Activated CD4-positive, alpha-beta T cell treated with anti-CD3 and anti-CD28 coated beads, Interleukin-2, amount 10 ng/mL, durations not matched to agents 24 days and 14 days (primary cell): Measurements from ENCODE around the gene GSK3A. TPM values are rescaled to one million over a fixed set of nuclear protein-coding genes. Genes with fewer than 3 reads are reported as not detected.

Source experiments
- DNase-seq: peaks from one replicate; pipeline ENCODE4 v3.0.0; 2022
- H3K27ac Mint-ChIP-seq: one replicate; pipeline ENCODE4 v1.8.0; 2022; ENCODE audit warnings: mild to moderate bottlenecking, mixed read lengths
- H3K27me3 Mint-ChIP-seq: one replicate; pipeline ENCODE4 v1.8.0; 2022; ENCODE audit warnings: mixed read lengths
- H3K36me3 Mint-ChIP-seq: one replicate; pipeline ENCODE4 v1.8.0; 2022; ENCODE audit warnings: low read depth, mild to moderate bottlenecking, mixed read lengths
- H3K4me1 Mint-ChIP-seq: one replicate; pipeline ENCODE4 v1.8.0; 2021; ENCODE audit warnings: mixed read lengths
- H3K4me3 Mint-ChIP-seq: one replicate; pipeline ENCODE4 v1.8.0; 2022; ENCODE audit warnings: mild to moderate bottlenecking, moderate library complexity, mixed read lengths
- H3K9me3 Mint-ChIP-seq: one replicate; pipeline ENCODE4 v1.8.0; 2021; ENCODE audit warnings: mixed read lengths
- intact Hi-C: fragments of 100-400 bp; cut with micrococcal nuclease; formaldehyde crosslinking; loops from one replicate; pipeline ENCODE4 v1.15.1; 2023
- total RNA-seq: library from RNA; stranded (reverse); gene quantifications from 2 replicates; pipeline ENCODE4 v1.2.3, GENCODE V29; 2022

The GSK3A gene
- total RNA-seq, 1 donor from 2014 or later = 52.6 TPM

DNA sequence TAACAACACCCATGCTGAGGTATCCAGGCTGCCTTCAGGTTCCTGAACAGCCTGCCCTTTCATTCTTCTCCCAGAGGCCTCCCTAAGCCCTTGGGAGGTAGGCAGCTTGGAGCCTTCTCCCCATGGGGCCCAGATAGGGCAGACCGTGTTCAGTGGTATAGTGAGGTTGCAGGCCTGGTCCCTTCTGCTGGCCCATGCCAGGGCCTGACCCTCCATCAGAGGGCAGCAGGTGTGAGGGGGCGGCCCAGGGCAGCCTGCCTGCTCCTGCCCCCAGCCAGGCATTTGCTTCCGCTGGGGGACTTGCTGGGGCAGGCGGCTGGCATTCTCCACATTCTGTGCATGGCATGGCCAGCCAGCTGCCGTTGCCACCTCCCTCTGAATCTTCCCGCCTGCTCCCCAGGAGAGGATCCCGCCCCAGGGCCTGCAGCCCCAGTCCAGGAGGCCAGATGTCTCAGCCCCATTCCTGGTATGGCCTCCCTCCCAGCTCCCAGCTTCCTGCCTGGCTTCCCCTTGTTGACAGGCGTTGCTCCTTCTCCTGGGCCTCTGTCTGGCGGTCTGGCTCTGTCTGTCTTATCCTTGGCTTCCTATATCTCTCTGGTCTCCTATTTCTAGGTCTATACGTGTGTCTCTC is 35.5 kb upstream of the GSK3A start:
- peaks cover 50% of the 10 kb centered on the region for H3K4me1 Mint-ChIP-seq
- H3K27me3 Mint-ChIP-seq = no peaks in the 10 kb centered on the region

DNA sequence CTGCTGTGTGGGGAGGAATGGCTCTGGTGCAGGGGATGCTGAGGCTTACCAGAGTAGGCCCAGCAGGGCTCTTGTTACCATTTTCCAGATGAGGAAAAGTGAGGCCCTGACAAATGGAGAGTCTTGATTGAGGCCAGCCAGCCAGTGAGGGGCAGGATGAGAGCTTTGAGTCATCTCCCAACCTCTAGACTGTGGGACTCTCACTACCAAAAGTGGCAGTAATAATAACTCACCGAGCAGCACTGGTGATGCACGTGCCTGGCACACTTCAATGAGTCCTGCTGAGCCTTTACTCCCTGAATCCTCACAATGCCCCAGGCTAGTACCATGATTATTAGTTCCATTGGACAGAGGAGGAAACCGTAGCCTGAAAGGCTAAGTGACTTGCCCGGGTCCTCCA is 34.4 kb upstream of the GSK3A start:
- DNase-seq = no peak
- no peaks in the 10 kb centered on the region for H3K9me3 Mint-ChIP-seq
- H3K4me3 Mint-ChIP-seq = no peak overlapping the region
- intact Hi-C loops = no loop called here
- peak overlapping the region; percentile 76 for H3K27ac Mint-ChIP-seq
- peaks cover 42% of the 10 kb centered on the region for H3K4me1 Mint-ChIP-seq
- no peaks in the 10 kb centered on the region for H3K27me3 Mint-ChIP-seq
- H3K36me3 Mint-ChIP-seq = peaks cover 32% of the 10 kb centered on the region

More for the DNA sequence above, 35.5 kb upstream of the GSK3A start:
- Mint-ChIP-seq H3K27ac (peak overlapping the region; percentile 70), H3K9me3 (no peaks in the 10 kb centered on the region), H3K4me3 (no peak overlapping the region), H3K36me3 (peaks cover 32% of the 10 kb centered on the region)
- DNase-seq = no peak
- intact Hi-C loops = no loop called here

DNA sequence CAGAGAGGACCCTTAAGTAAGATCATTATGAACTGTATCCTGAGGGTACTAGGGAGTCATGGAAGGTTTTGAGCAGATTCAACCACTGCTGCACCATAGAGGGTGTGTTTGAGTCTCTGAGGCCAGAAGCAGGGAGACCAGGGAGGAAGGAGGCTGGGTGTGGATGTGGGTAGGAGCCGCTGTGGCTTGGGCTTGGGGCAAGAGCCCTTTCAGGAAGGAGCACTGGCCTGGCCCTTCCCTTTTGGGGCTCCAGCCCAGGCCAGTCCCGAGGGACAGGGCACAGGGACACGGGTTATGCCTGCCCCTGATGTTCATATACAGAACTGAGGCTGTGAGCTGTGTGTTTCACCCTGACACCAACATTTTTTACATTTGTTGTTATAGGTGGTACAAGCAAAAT is 33.9 kb upstream of the GSK3A start:
- DNase-seq = no peak
- H3K9me3 Mint-ChIP-seq = no peaks in the 10 kb centered on the region
- peak overlapping the region; percentile 15 for H3K4me3 Mint-ChIP-seq
- peak overlapping the region; percentile 48 for H3K27ac Mint-ChIP-seq
- peaks cover 31% of the 10 kb centered on the region for H3K36me3 Mint-ChIP-seq
- no peaks in the 10 kb centered on the region for H3K27me3 Mint-ChIP-seq
- intact Hi-C loops = no loop called here
- peaks cover 42% of the 10 kb centered on the region for H3K4me1 Mint-ChIP-seq

DNA sequence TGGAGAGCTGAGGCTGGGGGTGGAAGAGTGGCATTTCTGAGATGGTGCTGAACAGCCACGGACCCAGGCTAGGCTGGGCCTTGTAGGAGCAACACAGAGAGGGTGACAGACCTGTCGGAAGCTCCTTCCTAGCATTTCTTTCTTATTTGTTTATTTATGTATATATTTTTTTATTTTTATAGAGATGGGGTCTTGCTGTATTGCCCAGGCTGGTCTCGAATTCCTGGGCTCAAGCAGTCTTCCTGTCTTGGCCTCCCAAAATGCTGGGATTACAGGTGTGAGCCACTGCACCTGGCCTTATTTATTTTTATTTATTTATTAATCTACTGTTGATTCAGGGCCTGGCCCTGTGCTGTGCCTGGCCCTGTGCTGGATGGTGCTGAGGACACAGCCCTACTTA is 33.1 kb upstream of the GSK3A start:
- Mint-ChIP-seq H3K9me3 (no peaks in the 10 kb centered on the region), H3K4me1 (peaks cover 48% of the 10 kb centered on the region), H3K4me3 (peak overlapping the region; percentile 67), H3K27me3 (no peaks in the 10 kb centered on the region), H3K27ac (peak overlapping the region; percentile 76), H3K36me3 (peaks cover 31% of the 10 kb centered on the region)
- intact Hi-C loops = no loop called here
- no peak for DNase-seq

DNA sequence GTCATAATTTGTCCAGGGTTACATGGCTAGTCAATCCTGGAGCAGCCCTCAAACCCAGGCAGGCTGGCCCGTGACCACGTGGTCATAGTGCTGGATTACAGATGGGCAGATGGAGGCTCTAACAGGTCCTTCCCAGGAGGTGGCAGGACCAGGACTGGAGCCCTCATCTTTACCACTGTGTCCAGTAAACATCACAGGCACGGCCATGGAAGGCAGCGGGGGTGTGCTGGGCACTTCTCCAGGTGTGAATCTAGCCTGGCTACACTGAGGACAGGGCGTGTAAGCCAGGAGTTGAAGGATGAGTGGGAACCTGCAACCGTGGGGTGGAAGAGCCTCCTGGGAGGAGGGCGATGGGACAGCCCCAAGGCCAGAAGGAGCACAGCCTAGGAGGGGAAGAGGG is 32.7 kb upstream of the GSK3A start:
- Mint-ChIP-seq H3K9me3 (no peaks in the 10 kb centered on the region), H3K27me3 (no peaks in the 10 kb centered on the region), H3K27ac (peak overlapping the region; percentile 76), H3K36me3 (peaks cover 32% of the 10 kb centered on the region), H3K4me3 (peak overlapping the region; percentile 67), H3K4me1 (peaks cover 52% of the 10 kb centered on the region)
- intact Hi-C loops = no loop called here
- DNase-seq = no peak

DNA sequence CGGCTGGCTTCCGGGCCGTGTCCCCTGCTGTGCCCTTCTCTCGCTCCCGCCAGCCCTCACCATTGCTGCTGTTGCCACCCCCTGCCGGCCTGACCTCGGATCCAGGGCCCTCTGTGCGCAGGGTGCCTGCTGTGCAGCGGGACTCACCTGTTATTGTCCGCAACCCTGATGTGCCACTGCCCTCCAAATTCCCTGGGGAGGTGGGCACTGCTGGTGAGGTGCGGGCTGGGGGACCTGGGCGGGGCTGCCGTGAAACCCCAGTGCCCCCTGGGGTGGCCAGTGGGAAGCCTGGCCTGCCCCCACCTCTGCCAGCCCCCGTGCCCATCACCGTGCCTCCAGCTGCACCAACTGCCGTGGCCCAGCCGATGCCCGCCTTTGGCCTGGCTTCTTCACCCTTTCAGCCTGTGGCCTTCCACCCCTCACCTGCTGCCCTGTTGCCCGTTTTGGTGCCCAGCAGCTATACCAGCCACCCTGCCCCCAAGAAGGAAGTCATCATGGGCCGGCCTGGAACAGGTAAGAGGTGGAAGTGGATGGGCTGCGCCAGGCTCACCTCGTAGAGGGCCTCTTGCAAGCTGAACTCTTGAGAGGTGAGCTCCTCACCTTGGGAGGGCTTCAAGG is 31.8 kb upstream of the GSK3A start:
- intact Hi-C loops = no loop called here
- Mint-ChIP-seq H3K27me3 (no peaks in the 10 kb centered on the region), H3K27ac (peak overlapping the region; percentile 17), H3K4me1 (peaks cover 53% of the 10 kb centered on the region), H3K9me3 (no peaks in the 10 kb centered on the region), H3K36me3 (peaks cover 35% of the 10 kb centered on the region), H3K4me3 (no peak overlapping the region)
- DNase-seq = no peak

DNA sequence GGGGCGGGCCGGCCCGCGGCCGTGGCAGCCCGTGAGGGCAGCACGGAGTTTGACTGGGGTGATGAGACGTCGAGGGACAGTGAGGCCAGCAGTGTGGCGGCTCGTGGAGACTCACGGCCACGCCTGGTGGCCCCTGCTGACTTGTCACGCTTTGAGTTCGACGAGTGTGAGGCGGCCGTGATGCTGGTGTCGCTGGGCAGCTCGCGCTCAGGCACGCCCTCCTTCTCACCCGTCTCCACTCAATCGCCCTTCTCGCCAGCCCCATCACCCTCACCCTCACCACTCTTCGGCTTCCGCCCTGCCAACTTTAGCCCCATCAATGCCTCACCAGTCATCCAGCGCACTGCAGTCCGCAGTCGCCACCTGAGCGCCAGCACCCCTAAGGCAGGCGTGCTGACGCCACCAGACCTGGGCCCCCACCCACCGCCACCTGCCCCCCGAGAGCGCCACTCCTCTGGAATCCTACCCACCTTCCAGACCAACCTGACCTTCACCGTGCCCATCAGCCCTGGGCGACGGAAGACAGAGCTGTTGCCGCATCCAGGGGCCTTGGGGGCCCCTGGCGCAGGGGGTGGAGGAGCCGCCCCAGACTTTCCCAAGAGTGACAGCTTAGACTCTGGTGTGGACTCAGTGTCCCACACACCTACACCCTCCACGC is 31.1 kb upstream of the GSK3A start:
- Mint-ChIP-seq H3K4me1 (peaks cover 47% of the 10 kb centered on the region), H3K27ac (peak overlapping the region; percentile 17)

DNA sequence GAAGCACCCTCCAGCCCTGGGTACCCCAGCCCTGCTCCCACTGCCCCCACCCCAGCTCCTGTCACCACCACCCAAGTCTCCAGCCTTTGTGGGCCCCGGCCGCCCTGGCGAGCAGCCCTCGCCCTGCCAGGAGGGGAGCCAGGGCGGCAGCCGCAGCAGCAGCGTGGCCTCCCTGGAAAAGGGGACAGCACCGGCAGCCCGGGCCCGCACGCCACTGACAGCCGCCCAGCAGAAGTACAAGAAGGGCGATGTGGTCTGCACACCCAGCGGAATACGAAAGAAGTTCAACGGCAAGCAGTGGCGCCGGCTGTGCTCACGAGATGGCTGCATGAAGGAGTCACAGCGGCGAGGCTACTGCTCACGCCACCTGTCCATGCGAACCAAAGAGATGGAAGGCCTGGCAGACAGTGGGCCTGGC is 30.6 kb upstream of the GSK3A start:
- no peaks in the 10 kb centered on the region for H3K9me3 Mint-ChIP-seq
- no peak for DNase-seq
- H3K36me3 Mint-ChIP-seq = peaks cover 33% of the 10 kb centered on the region
- no peak overlapping the region for H3K27ac Mint-ChIP-seq
- H3K27me3 Mint-ChIP-seq = no peaks in the 10 kb centered on the region
- H3K4me3 Mint-ChIP-seq = no peak overlapping the region
- intact Hi-C loops = no loop called here
- H3K4me1 Mint-ChIP-seq = peaks cover 44% of the 10 kb centered on the region

More for the DNA sequence above, 31.1 kb upstream of the GSK3A start:
- Mint-ChIP-seq H3K27me3 (no peaks in the 10 kb centered on the region), H3K4me3 (no peak overlapping the region), H3K36me3 (peaks cover 33% of the 10 kb centered on the region), H3K9me3 (no peaks in the 10 kb centered on the region)
- intact Hi-C loops = no loop called here
- no peak for DNase-seq

DNA sequence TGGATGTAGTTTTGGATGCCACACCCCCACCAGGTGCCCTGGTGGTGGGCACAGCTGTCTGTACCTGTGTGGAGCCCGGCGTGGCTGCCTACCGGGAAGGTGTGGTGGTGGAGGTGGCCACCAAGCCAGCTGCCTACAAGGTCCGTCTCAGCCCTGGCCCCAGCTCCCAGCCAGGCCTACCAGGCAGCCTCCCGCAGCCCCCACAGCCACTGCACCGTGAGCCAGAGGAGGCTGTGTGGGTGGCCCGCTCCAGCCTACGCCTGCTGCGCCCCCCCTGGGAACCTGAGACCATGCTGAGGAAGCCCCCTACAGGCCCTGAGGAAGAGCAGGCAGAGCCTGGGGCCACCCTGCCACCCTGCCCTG is 30.1 kb upstream of the GSK3A start:
- H3K27me3 Mint-ChIP-seq = no peaks in the 10 kb centered on the region
- no peaks in the 10 kb centered on the region for H3K9me3 Mint-ChIP-seq
- H3K4me3 Mint-ChIP-seq = no peak overlapping the region
- no peak for DNase-seq
- H3K27ac Mint-ChIP-seq = no peak overlapping the region
- H3K36me3 Mint-ChIP-seq = peaks cover 33% of the 10 kb centered on the region
- H3K4me1 Mint-ChIP-seq = peaks cover 49% of the 10 kb centered on the region
- intact Hi-C loops = no loop called here

DNA sequence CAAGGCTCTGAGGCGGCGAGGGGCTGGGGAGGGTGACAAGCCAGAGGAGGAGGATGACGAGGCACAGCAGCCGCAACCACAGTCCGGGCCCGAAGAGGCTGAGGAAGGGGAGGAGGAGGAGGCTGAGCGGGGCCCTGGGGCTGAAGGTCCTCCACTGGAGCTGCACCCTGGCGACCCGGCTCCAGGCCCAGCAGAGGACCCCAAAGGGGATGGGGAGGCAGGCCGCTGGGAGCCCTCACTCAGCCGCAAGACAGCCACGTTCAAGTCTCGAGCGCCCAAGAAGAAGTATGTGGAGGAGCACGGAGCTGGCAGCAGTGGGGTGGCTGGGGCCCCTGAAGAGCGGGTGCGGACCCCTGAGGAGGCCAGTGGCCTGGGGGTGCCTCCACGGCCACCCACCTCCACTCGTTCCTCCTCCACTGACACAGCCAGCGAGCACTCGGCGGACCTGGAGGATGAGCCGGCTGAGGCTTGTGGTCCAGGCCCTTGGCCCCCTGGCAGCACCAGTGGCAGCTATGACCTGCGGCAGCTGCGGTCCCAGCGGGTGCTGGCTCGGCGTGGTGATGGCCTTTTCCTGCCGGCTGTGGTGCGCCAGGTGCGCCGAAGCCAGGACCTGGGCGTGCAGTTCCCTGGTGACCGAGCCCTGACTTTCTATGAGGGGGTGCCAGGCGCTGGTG is 29.6 kb upstream of the GSK3A start:
- intact Hi-C loops = no loop called here
- H3K36me3 Mint-ChIP-seq = peaks cover 31% of the 10 kb centered on the region
- H3K4me3 Mint-ChIP-seq = no peak overlapping the region
- H3K9me3 Mint-ChIP-seq = no peaks in the 10 kb centered on the region
- H3K27me3 Mint-ChIP-seq = no peaks in the 10 kb centered on the region
- DNase-seq = no peak
- peak overlapping the region; percentile 99 for H3K27ac Mint-ChIP-seq
- peaks cover 50% of the 10 kb centered on the region for H3K4me1 Mint-ChIP-seq

DNA sequence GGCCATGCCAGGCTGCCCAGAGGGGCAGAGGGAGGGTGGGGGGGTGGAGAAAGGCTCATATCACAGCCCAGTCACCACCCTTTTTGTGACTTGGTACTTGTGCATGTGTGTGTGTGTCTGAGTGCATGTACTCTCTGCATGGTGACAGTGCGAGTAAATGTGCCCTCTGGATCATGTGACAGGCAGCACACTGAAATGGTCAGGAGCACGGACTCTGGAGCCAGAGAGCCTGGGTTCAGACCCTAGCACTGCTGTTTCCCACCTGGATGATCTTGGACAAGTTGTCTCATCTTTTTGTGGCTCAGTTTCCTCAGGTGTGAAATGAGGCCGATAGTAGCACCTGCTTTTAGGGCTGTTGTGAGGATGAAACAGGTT is 28.6 kb upstream of the GSK3A start:
- Mint-ChIP-seq H3K36me3 (peaks cover 27% of the 10 kb centered on the region), H3K4me1 (peaks cover 43% of the 10 kb centered on the region), H3K4me3 (no peak overlapping the region), H3K27ac (peak overlapping the region; percentile 99), H3K27me3 (no peaks in the 10 kb centered on the region), H3K9me3 (no peaks in the 10 kb centered on the region)
- intact Hi-C loops = no loop called here
- DNase-seq = no peak

DNA sequence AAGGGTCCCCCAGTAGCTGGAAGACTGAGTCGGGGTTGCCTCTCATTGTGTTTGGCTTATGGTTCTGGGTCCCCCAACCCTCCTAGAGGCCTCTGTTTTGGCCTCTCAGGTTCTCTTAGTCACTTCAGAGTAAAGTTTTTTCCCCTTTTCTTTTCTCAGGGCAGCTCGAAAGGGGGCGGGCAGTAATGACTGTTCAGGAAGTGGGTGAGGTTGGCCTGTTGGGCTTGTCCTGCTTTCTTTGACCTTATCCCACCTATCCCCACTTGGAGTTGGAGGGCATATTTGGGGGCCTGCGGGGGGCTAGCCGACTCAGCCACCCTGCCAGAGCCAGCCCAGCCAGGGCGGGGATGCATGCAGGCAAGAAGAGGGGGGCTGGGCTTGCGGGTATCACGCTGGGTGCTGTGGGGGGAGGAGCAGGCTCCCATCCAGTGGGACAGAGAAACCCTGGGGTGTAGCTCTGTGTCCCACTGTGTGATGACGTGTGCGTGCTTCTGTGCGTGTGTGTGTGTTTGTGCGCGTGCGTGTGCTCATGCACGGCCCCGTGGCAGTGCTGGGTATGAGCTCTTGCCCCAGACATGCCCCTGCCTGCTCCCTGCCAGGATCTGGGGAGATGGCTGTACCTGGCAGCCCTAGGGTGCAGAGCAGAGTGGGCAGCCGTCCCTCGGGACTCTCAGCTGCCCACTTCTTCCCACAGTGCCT is 28.1 kb upstream of the GSK3A start:
- peaks cover 39% of the 10 kb centered on the region for H3K4me1 Mint-ChIP-seq
- H3K27me3 Mint-ChIP-seq = no peaks in the 10 kb centered on the region
- intact Hi-C loops = loop anchor here (1.0 kb wide), 1 partner anchor 10 kb away; no protein-coding TSS in a partner anchor
- H3K27ac Mint-ChIP-seq = peak overlapping the region; percentile 99
- no peak overlapping the region for H3K4me3 Mint-ChIP-seq
- DNase-seq = peak; percentile 90
- no peaks in the 10 kb centered on the region for H3K9me3 Mint-ChIP-seq
- peaks cover 25% of the 10 kb centered on the region for H3K36me3 Mint-ChIP-seq

DNA sequence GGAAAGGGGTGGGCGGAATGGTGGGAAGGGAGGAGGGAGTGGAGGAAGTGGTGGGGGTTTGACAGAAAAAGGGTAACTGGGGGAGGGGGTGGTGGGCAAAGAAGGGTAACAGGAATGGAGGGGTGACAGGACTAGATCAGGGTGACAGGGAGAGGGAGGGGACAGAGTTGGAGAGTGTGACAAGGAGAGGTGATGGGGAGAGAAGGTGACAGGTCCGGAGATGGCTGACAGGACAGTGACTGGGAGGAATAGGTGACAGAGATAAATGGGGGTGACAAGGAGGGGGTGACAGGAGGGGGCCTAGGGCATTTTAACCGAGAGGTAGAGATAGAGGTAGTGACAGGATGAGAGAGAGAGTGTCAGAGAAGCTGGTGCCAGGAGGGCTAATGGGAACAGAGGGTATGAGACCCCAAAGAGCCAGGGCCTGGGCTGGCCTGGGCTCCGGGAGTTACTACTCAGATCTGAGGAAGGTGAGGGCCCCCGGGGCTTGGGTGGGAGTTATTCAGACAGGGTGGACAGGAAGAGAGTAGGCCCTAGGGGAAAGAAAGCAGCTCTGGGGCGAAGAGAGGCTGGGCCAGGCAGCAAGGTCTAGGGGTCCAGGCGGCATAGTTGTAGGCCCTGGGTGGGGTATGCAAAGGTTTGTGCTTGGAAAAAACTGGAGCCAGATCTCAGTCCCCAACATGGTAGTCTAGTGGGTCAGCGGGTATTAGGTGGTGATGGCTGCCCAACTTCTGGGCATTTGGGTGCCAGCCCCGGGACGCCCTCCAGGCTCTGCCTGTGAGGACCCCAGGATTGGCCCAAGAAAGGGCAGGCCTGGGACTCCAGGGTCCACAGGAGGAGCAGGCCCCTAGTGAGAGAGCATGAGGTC is 27.3 kb upstream of the GSK3A start:
- intact Hi-C loops = loop anchor here (1.0 kb wide), 1 partner anchor 11 kb away; no protein-coding TSS in a partner anchor
- H3K4me3 Mint-ChIP-seq = no peak overlapping the region
- H3K36me3 Mint-ChIP-seq = peaks cover 19% of the 10 kb centered on the region
- peaks cover 32% of the 10 kb centered on the region for H3K4me1 Mint-ChIP-seq
- peak overlapping the region; percentile 99 for H3K27ac Mint-ChIP-seq
- no peaks in the 10 kb centered on the region for H3K9me3 Mint-ChIP-seq
- H3K27me3 Mint-ChIP-seq = no peaks in the 10 kb centered on the region
- DNase-seq = peak; percentile 74
